Natural killer cell (primary cell): ENCODE measurements around the gene ALOX15B. TPM values are rescaled to one million over a fixed set of nuclear protein-coding genes. Genes with fewer than 3 reads are reported as not detected.

ENCODE experiments used
- ATAC-seq, 3 donors: fragments of 150-1000 bp in 2 of 3; fragments of 200-7000 bp in 1 of 3; cut with Tn5 transposase; 1 replicate in 1 of 3; 2 replicates in 2 of 3; pipeline ENCODE4 v1.10.0; 2021; ENCODE audit warnings: mild to moderate bottlenecking in 2 of 3, moderate library complexity in 2 of 3
- DNase-seq, 2 donors: peaks; one replicate each; pipeline versions ENCODE4 v3.0.0 to v3.0.0-alpha.2; 2013 to 2021; ENCODE audit warnings: mixed read lengths in 1 of 2
- H3K27ac ChIP-seq: one replicate; pipeline ENCODE4 v1.5.1; 2013; ENCODE audit warnings: mild to moderate bottlenecking, low read length
- H3K27me3 ChIP-seq: one replicate; pipeline ENCODE4 v1.6.1; 2013; ENCODE audit warnings: low read length; ENCODE audit not compliant: control insufficient read depth, insufficient read depth
- H3K36me3 ChIP-seq: one replicate; pipeline ENCODE4 v1.6.1; 2013; ENCODE audit warnings: low read length; ENCODE audit not compliant: control insufficient read depth, insufficient read depth
- H3K4me1 ChIP-seq: one replicate; pipeline ENCODE4 v1.6.1; 2013; ENCODE audit warnings: low read length; ENCODE audit not compliant: control insufficient read depth, insufficient read depth
- H3K4me3 ChIP-seq: one replicate; pipeline ENCODE4 v1.5.1; 2013; ENCODE audit warnings: low read length
- H3K9me3 ChIP-seq: one replicate; pipeline ENCODE4 v1.6.1; 2013; ENCODE audit warnings: low read length; ENCODE audit not compliant: control insufficient read depth, insufficient read depth
- H3K27ac Mint-ChIP-seq, 2 donors: one replicate each; pipeline ENCODE4 v1.8.0; 2022; ENCODE audit warnings: mild to moderate bottlenecking in 2 of 2, mixed read lengths in 2 of 2, moderate library complexity in 1 of 2
- H3K27me3 Mint-ChIP-seq, 2 donors: one replicate each; pipeline ENCODE4 v1.8.0; 2022; ENCODE audit warnings: low read depth in 2 of 2, mixed read lengths in 2 of 2
- H3K36me3 Mint-ChIP-seq: one replicate; pipeline ENCODE4 v1.8.0; 2022; ENCODE audit warnings: mixed read lengths
- H3K4me1 Mint-ChIP-seq, 2 donors: one replicate each; pipeline ENCODE4 v1.8.0; 2022; ENCODE audit warnings: mixed read lengths in 2 of 2
- H3K4me3 Mint-ChIP-seq: one replicate; pipeline ENCODE4 v1.8.0; 2022; ENCODE audit warnings: mild to moderate bottlenecking, moderate library complexity, mixed read lengths
- H3K9me3 Mint-ChIP-seq, 2 donors: one replicate each; pipeline ENCODE4 v1.8.0; 2022; ENCODE audit warnings: mixed read lengths in 2 of 2
- WGBS: methylation state at CpG from one replicate; pipeline ENCODE4 v1.1.7; 2013; ENCODE audit warnings: missing lambda C conversion rate; ENCODE audit not compliant: insufficient coverage; 5-methylcytosine and 5-hydroxymethylcytosine counted together
- intact Hi-C: fragments of 100-400 bp; cut with micrococcal nuclease; formaldehyde crosslinking; loops from one replicate; pipeline ENCODE4 v1.14.2; 2022
- total RNA-seq, 4 donors: library from RNA; stranded (reverse); fragments of 120-200 nt in 1 of 4; gene quantifications; one replicate each; pipeline versions ENCODE4 v1.2.3 to v1.2.4, GENCODE V29; 2013 to 2022
- TF ChIP-seq, protein P1 (sequence below): fragments of 200-600 bp; IDR thresholded peaks from one replicate; pipeline ENCODE4 v1.8.0; 2022; ENCODE audit warnings: antibody characterized with exemption

ALOX15B gene
- total RNA-seq, 3 donors from 2014 or later (not counting 1 experiment from before 2014, with no cell fraction given), result not detected

DNA sequence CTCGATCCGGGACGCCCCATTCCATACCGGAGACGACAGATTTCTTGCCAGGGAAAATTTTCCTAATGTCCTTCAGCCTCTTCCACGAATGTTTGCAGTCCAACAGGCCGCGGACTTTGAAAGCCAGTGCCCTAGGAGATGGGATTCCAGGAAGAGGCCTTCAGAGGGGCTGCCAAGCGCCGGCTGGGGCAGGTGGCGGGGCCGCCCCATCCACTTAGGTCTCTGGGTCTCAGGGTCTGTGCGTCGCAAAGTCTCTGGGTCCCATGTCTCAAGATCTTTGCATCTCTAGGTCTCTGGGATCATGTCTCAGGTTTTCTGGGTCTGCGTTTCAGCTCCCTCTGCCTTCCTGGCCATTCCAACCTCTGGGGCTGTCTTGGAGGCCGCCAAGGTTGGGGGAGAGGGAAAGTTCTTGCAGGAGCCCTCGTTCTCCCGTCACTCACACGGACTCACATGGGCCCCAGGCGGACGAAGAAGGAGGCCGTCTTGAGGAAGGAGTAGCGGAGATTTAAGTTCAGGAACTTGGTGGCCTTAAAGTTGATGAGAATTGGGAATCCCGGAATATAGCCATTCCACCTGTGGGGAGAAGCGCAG, 41.4 kb downstream of the ALOX15B start:
- intact Hi-C loops, result loop anchor here (5.0 kb wide), 1 partner anchor 37 kb away; the partner anchor contains the start of gene ALOXE3
- H3K9me3 ChIP-seq, result no peaks in the 10 kb centered on the region
- DNase-seq (no peak), ATAC-seq (no peak)
- H3K27ac Mint-ChIP-seq, result peak overlapping the region in 1 of 2 donors; percentile 88
- H3K36me3 ChIP-seq, result no peaks in the 10 kb centered on the region
- H3K27ac ChIP-seq, result no peak overlapping the region
- H3K4me1 ChIP-seq, result peaks cover 19% of the 10 kb centered on the region
- no peaks in the 10 kb centered on the region for H3K27me3 ChIP-seq
- 40% methylated on average over 25 of the region's 25 CpGs for WGBS
- TF ChIP-seq, protein P1, sequence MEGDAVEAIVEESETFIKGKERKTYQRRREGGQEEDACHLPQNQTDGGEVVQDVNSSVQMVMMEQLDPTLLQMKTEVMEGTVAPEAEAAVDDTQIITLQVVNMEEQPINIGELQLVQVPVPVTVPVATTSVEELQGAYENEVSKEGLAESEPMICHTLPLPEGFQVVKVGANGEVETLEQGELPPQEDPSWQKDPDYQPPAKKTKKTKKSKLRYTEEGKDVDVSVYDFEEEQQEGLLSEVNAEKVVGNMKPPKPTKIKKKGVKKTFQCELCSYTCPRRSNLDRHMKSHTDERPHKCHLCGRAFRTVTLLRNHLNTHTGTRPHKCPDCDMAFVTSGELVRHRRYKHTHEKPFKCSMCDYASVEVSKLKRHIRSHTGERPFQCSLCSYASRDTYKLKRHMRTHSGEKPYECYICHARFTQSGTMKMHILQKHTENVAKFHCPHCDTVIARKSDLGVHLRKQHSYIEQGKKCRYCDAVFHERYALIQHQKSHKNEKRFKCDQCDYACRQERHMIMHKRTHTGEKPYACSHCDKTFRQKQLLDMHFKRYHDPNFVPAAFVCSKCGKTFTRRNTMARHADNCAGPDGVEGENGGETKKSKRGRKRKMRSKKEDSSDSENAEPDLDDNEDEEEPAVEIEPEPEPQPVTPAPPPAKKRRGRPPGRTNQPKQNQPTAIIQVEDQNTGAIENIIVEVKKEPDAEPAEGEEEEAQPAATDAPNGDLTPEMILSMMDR, result no peak
- H3K4me3 Mint-ChIP-seq, result peak overlapping the region; percentile 90
- H3K9me3 Mint-ChIP-seq, result no peaks in the 10 kb centered on the region
- no peaks in the 10 kb centered on the region for H3K36me3 Mint-ChIP-seq
- H3K4me1 Mint-ChIP-seq, result peaks cover 0 to 14% of the 10 kb centered on the region in 2 donors
- H3K4me3 ChIP-seq, result no peak overlapping the region
- peaks cover under 1 to 6% of the 10 kb centered on the region in 2 donors for H3K27me3 Mint-ChIP-seq

DNA sequence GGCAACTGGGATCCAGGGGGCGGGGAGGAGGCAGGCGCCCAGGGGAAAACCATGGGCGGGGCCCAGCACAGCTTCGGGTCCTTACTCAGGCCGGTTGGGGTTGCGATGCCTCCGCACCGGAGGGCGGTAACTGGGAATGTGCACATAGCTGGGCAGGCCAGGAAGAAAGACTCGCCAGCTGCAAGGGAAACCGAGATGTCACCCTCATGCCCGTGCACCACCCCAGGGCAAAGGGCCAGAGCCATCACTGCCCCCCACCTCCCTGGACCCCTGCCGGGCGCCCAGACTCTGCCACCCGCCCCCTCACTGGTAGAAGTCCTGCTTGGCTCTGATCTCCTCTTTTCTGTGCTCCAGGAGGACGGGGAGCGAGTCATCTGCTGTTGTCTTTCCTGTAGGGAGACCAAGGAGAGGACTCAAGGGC, 42.0 kb downstream of the ALOX15B start:
- Histone ChIP-seq H3K36me3 (no peaks in the 10 kb centered on the region), H3K27ac (no peak overlapping the region), H3K27me3 (no peaks in the 10 kb centered on the region), H3K4me3 (no peak overlapping the region), H3K9me3 (no peaks in the 10 kb centered on the region), H3K4me1 (peaks cover 19% of the 10 kb centered on the region)
- peak overlapping the region; percentile 28 for H3K4me3 Mint-ChIP-seq
- DNase-seq, result no peak
- no peak for ATAC-seq
- 95% methylated on average over 17 of the region's 17 CpGs for WGBS
- peaks cover 0 to 14% of the 10 kb centered on the region in 2 donors for H3K4me1 Mint-ChIP-seq
- H3K27me3 Mint-ChIP-seq, result peaks cover 0 to 6% of the 10 kb centered on the region in 2 donors
- H3K36me3 Mint-ChIP-seq, result no peaks in the 10 kb centered on the region
- TF ChIP-seq, protein P1, result no peak
- no peaks in the 10 kb centered on the region for H3K9me3 Mint-ChIP-seq
- no peak overlapping the region for H3K27ac Mint-ChIP-seq
- intact Hi-C loops, result loop anchor here (5.0 kb wide), 1 partner anchor 36 kb away; the partner anchor contains the start of gene ALOXE3

DNA sequence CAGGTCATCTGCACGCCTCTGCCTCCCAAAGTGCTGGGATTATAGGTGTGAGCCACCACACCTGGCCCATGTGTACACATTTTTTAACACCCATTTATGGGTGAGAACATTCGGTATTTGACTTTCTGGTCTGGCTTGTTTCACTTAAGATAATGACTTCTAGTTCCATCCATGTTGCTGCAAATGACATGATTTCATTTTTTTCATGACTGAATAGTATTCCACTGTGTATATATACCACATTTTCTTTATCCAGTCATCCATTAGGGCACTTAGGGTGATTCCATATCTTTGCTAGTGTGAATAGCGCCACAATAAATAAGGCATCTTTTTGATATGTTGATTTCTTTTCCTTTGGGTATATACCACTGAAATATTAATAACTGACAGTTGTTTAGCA, 43.0 kb downstream of the ALOX15B start:
- H3K4me1 Mint-ChIP-seq, result peaks cover 0 to 14% of the 10 kb centered on the region in 2 donors
- H3K4me3 Mint-ChIP-seq, result no peak overlapping the region
- peaks cover 0 to 5% of the 10 kb centered on the region in 2 donors for H3K27me3 Mint-ChIP-seq
- Histone ChIP-seq H3K27ac (no peak overlapping the region), H3K36me3 (no peaks in the 10 kb centered on the region), H3K27me3 (no peaks in the 10 kb centered on the region), H3K4me1 (peaks cover 19% of the 10 kb centered on the region), H3K4me3 (no peak overlapping the region), H3K9me3 (no peaks in the 10 kb centered on the region)
- TF ChIP-seq, protein P1, result no peak
- 87% methylated on average over 2 of the region's 3 CpGs for WGBS
- H3K9me3 Mint-ChIP-seq, result no peaks in the 10 kb centered on the region
- DNase-seq, result no peak
- H3K36me3 Mint-ChIP-seq, result no peaks in the 10 kb centered on the region
- intact Hi-C loops, result loop anchor here (5.0 kb wide), 1 partner anchor 35 kb away; the partner anchor contains the start of gene ALOXE3
- H3K27ac Mint-ChIP-seq, result no peak overlapping the region
- ATAC-seq, result no peak
